ENCODE data around the gene CCDC13. TPM values are rescaled to one million over a fixed set of nuclear protein-coding genes. Genes with fewer than 3 reads are reported as not detected.

CCDC13 gene
- total and polyA plus RNA-seq, 2 of the 13 experiments (the other 11 are each of a cell fraction or from before 2014, with no cell fraction given): 0.22 to 0.51 TPM

- TF ChIP-seq TIGD3 (CRISPR knock-in tag; IDR thresholded peaks at IDR 0.05; ENCODE audit: borderline replicate concordance) (no peak), ZNF839 (CRISPR knock-in tag; IDR thresholded peaks at IDR 0.05; ENCODE audit: borderline replicate concordance) (peak; percentile 62; the same call in 1 of the 2 replicates), ZNF792 (CRISPR knock-in tag; IDR thresholded peaks at IDR 0.05) (no peak), ARID2 (CRISPR knock-in tag; IDR thresholded peaks at IDR 0.05; ENCODE audit: borderline replicate concordance) (peak; percentile 85; the same call in 1 of the 2 replicates), ZNF136 (CRISPR knock-in tag; IDR thresholded peaks at IDR 0.05; ENCODE audit: low read depth) (peak; percentile 80; the same call in 1 of the 2 replicates), KMT2A (CRISPR knock-in tag; IDR thresholded peaks at IDR 0.05) (peak; percentile 26), PCBP1 (IDR thresholded peaks at IDR 0.05; ENCODE audit: borderline replicate concordance, low read depth, low read length) (peak; percentile 17; the same call in 1 of the 2 replicates), USF2 (IDR thresholded peaks at IDR 0.05; ENCODE audit: low read depth, low read length) (no peak), USF2 (CRISPR knock-in tag; IDR thresholded peaks at IDR 0.05; ENCODE audit: borderline replicate concordance) (peak; percentile 16; the same call in 1 of the 2 replicates), HMG20A (CRISPR knock-in tag; IDR thresholded peaks at IDR 0.05; ENCODE audit: borderline replicate concordance) (peak; percentile 8; the same call in 1 of the 2 replicates), HMGXB3 (CRISPR knock-in tag; IDR thresholded peaks at IDR 0.05; ENCODE audit: borderline replicate concordance) (0 out of 2 replicates have a peak, but pooled peaks have one; percentile 27), RORA (CRISPR knock-in tag; IDR thresholded peaks at IDR 0.05) (no peak), FOXP1 (IDR thresholded peaks at IDR 0.05) (no peak), FOXP1 (CRISPR knock-in tag; IDR thresholded peaks at IDR 0.05) (no peak), ZNF557 (CRISPR knock-in tag; IDR thresholded peaks at IDR 0.05) (no peak)
- TF ChIP-seq, protein P1, sequence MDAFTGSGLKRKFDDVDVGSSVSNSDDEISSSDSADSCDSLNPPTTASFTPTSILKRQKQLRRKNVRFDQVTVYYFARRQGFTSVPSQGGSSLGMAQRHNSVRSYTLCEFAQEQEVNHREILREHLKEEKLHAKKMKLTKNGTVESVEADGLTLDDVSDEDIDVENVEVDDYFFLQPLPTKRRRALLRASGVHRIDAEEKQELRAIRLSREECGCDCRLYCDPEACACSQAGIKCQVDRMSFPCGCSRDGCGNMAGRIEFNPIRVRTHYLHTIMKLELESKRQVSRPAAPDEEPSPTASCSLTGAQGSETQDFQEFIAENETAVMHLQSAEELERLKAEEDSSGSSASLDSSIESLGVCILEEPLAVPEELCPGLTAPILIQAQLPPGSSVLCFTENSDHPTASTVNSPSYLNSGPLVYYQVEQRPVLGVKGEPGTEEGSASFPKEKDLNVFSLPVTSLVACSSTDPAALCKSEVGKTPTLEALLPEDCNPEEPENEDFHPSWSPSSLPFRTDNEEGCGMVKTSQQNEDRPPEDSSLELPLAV (CRISPR knock-in tag; conservative IDR thresholded peaks at IDR 0.05; ENCODE audit: low read depth): no peak
- TF ChIP-seq, protein P2, sequence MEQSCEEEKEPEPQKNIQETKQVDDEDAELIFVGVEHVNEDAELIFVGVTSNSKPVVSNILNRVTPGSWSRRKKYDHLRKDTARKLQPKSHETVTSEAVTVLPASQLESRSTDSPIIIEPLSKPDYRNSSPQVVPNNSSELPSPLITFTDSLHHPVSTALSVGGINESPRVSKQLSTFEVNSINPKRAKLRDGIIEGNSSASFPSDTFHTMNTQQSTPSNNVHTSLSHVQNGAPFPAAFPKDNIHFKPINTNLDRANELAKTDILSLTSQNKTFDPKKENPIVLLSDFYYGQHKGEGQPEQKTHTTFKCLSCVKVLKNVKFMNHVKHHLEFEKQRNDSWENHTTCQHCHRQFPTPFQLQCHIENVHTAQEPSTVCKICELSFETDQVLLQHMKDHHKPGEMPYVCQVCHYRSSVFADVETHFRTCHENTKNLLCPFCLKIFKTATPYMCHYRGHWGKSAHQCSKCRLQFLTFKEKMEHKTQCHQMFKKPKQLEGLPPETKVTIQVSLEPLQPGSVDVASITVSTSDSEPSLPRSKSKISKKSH (CRISPR knock-in tag; IDR thresholded peaks at IDR 0.05; ENCODE audit: borderline replicate concordance): 0 out of 2 replicates have a peak, but pooled peaks have one; percentile 24
These were observed 31.2 kb upstream of the CCDC13 start, which contains the start of gene HIGD1A (continued) for GRCh38 chr3:42804106-42804830.

Data from HepG2 (cell line).